ENCODE measurements around the gene CIC. TPM values are rescaled to one million over a fixed set of nuclear protein-coding genes. Genes with fewer than 3 reads are reported as not detected.

The CIC gene
- total and polyA plus RNA-seq, 10 of the 15 experiments (the other 5 are each of a cell fraction or from before 2014, with no cell fraction given), result 0.18 to 50.6 (median 7.1) TPM

- no peak for TF ChIP-seq HDAC6 (IDR thresholded peaks at IDR 0.05; ENCODE audit: unreplicated experiment)
- TF ChIP-seq FOXM1 (IDR thresholded peaks at IDR 0.05; ENCODE audit: low read depth, low read length), result no peak
- no peak for TF ChIP-seq MEF2A (IDR thresholded peaks at IDR 0.05; ENCODE audit: insufficient read depth, low read depth, low read length)
- TF ChIP-seq KLF5 (IDR thresholded peaks at IDR 0.05; ENCODE audit: partially characterized antibody), result no peak
- TF ChIP-seq TAF1 (IDR thresholded peaks at IDR 0.05; ENCODE audit: borderline replicate concordance, low read depth, low read length), result peak; percentile 53; the same call in 1 of the 2 replicates
- TF ChIP-seq, protein P1, sequence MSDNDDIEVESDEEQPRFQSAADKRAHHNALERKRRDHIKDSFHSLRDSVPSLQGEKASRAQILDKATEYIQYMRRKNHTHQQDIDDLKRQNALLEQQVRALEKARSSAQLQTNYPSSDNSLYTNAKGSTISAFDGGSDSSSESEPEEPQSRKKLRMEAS (IDR thresholded peaks at IDR 0.05; ENCODE audit: low read depth, low read length), result no peak; the same call in none of the 2 replicates
- TF ChIP-seq ELK1 (IDR thresholded peaks at IDR 0.05; ENCODE audit: low read depth, low read length), result no peak
- TF ChIP-seq PML (IDR thresholded peaks at IDR 0.05; ENCODE audit: low read length), result no peak
- peak; percentile 81 for TF ChIP-seq GATAD2B (conservative IDR thresholded peaks at IDR 0.05; ENCODE audit: low read depth)
- TF ChIP-seq, protein P2, sequence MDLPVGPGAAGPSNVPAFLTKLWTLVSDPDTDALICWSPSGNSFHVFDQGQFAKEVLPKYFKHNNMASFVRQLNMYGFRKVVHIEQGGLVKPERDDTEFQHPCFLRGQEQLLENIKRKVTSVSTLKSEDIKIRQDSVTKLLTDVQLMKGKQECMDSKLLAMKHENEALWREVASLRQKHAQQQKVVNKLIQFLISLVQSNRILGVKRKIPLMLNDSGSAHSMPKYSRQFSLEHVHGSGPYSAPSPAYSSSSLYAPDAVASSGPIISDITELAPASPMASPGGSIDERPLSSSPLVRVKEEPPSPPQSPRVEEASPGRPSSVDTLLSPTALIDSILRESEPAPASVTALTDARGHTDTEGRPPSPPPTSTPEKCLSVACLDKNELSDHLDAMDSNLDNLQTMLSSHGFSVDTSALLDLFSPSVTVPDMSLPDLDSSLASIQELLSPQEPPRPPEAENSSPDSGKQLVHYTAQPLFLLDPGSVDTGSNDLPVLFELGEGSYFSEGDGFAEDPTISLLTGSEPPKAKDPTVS (IDR thresholded peaks at IDR 0.05; ENCODE audit: low read depth, low read length), result no peak
- no peak for TF ChIP-seq NFYB (IDR thresholded peaks at IDR 0.05; ENCODE audit: insufficient read depth, low read depth, low read length)
- TF ChIP-seq SMARCA5 (IDR thresholded peaks at IDR 0.05), result peak; percentile 48; the same call in 1 of the 2 replicates
- TF ChIP-seq NFYA (IDR thresholded peaks at IDR 0.05; ENCODE audit: borderline replicate concordance, low read depth, low read length), result no peak
- no peak for TF ChIP-seq ZNF217 (IDR thresholded peaks at IDR 0.05)
- TF ChIP-seq POLR2A (IDR thresholded peaks at IDR 0.05; ENCODE audit: low read depth, low read length), result peak; percentile 89
- TF ChIP-seq BRCA1 (IDR thresholded peaks at IDR 0.05; ENCODE audit: low read depth, low read length), result no peak
- TF ChIP-seq, protein P3, sequence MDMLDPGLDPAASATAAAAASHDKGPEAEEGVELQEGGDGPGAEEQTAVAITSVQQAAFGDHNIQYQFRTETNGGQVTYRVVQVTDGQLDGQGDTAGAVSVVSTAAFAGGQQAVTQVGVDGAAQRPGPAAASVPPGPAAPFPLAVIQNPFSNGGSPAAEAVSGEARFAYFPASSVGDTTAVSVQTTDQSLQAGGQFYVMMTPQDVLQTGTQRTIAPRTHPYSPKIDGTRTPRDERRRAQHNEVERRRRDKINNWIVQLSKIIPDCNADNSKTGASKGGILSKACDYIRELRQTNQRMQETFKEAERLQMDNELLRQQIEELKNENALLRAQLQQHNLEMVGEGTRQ (IDR thresholded peaks at IDR 0.05; ENCODE audit: borderline replicate concordance, low read depth, low read length), result no peak
- no peak for TF ChIP-seq ZNF24 (IDR thresholded peaks at IDR 0.05)
- TF ChIP-seq CEBPZ (IDR thresholded peaks at IDR 0.05; ENCODE audit: low read depth, low read length), result no peak
Measured at GRCh38 chr19:42254850-42255765, 13.9 kb upstream of the CIC start, which contains the start of gene ERF (continued).

Measured in GM12878 (cell line).